Ishikawa (cell line): ENCODE results near the gene F2R.

Experiments
- CEBPB ChIP-seq: IDR thresholded peaks from 2 replicates; pipeline ENCODE4 v1.6.1; 2012
- CREB1 ChIP-seq: IDR thresholded peaks from 2 replicates; pipeline ENCODE4 v1.6.1; 2012; ENCODE audit warnings: low read depth
- EP300 ChIP-seq: IDR thresholded peaks from 2 replicates; pipeline ENCODE4 v1.6.1; 2012; ENCODE audit warnings: borderline replicate concordance
- RAD21 ChIP-seq: IDR thresholded peaks from 2 replicates; pipeline ENCODE4 v1.6.1; 2012; ENCODE audit warnings: low read depth
- TAF1 ChIP-seq: IDR thresholded peaks from 2 replicates; pipeline ENCODE4 v1.6.1; 2012; ENCODE audit warnings: low read depth, mild to moderate bottlenecking
- TEAD4 ChIP-seq: IDR thresholded peaks from 2 replicates; pipeline ENCODE4 v1.6.1; 2012
- USF1 ChIP-seq: IDR thresholded peaks from 2 replicates; pipeline ENCODE4 v1.6.1; 2012

- TF ChIP-seq CREB1, result no peak
- no peak for TF ChIP-seq EP300
- TF ChIP-seq RAD21, result no peak
- TF ChIP-seq CEBPB, result no peak
- no peak for TF ChIP-seq TEAD4
- no peak for TF ChIP-seq TAF1
- TF ChIP-seq USF1, result no peak
These were observed 14.6 kb upstream of the F2R start for GRCh38 chr5:76701298-76701697.
